Muscle of arm (tissue), 12 donors: Measurements from ENCODE around the gene HSPB3. TPM values are rescaled to one million over a fixed set of nuclear protein-coding genes. Genes with fewer than 3 reads are reported as not detected.
"Not testable (repeated sequence)": the region's sequence is repeated elsewhere in the genome, so short reads cannot be mapped to it uniquely, and the experiment has no call there.

Experiments used
- DNase-seq: peaks from one replicate; pipeline ENCODE4 v3.0.0-alpha.2; 2013
- polyA plus RNA-seq, 12 donors: library from polyadenylated mRNA; unstranded; fragments of 120-200 nt; gene quantifications; one replicate each; pipeline ENCODE4 v1.2.1, GENCODE V29; 2013; ENCODE audit not compliant: insufficient read length in 12 of 12

Gene HSPB3
- polyA plus RNA-seq, 12 donors: 50.4 to 216 (median 123) TPM; not detected in 1

GRCh38 chr5:54449923-54450322 lies 5.6 kb upstream of the HSPB3 start:
- no peak for DNase-seq

GRCh38 chr5:54450542-54450941 lies 5.0 kb upstream of the HSPB3 start:
- DNase-seq: no peak

- DNase-seq: no peak
Observed at GRCh38 chr5:54453046-54453445, 2.5 kb upstream of the HSPB3 start.

- no peak for DNase-seq
Observed at GRCh38 chr5:54454602-54455001, 897 bp upstream of the HSPB3 start.

GRCh38 chr5:54457094-54457862 lies 1.8 kb downstream of the HSPB3 start:
- peak; percentile 54 for DNase-seq

- DNase-seq: no peak
Observed at GRCh38 chr5:54458221-54458620, 2.7 kb downstream of the HSPB3 start.

- DNase-seq: no peak
Observed at GRCh38 chr5:54460181-54460919, 4.9 kb downstream of the HSPB3 start.

GRCh38 chr5:54462281-54462680 lies 6.8 kb downstream of the HSPB3 start:
- DNase-seq: no peak

GRCh38 chr5:54463713-54464112 lies 8.2 kb downstream of the HSPB3 start:
- DNase-seq: no peak

GRCh38 chr5:54469622-54470021 lies 14.1 kb downstream of the HSPB3 start:
- DNase-seq: no peak

GRCh38 chr5:54470128-54470527 lies 14.6 kb downstream of the HSPB3 start:
- peak; percentile 60 for DNase-seq

GRCh38 chr5:54470677-54471076 lies 15.2 kb downstream of the HSPB3 start:
- no peak for DNase-seq

GRCh38 chr5:54471398-54471797 lies 15.9 kb downstream of the HSPB3 start:
- no peak for DNase-seq

GRCh38 chr5:54476682-54477081 lies 21.2 kb downstream of the HSPB3 start:
- DNase-seq: no peak

- DNase-seq: no peak
Observed at GRCh38 chr5:54477941-54478478, 22.5 kb downstream of the HSPB3 start.

GRCh38 chr5:54480296-54480695 lies 24.8 kb downstream of the HSPB3 start:
- no peak for DNase-seq

GRCh38 chr5:54484219-54484894 lies 28.9 kb downstream of the HSPB3 start:
- DNase-seq: no peak

- DNase-seq: not testable (repeated sequence)
Observed at GRCh38 chr5:54485659-54486058, 30.2 kb downstream of the HSPB3 start.

GRCh38 chr5:54489648-54489979 lies 34.1 kb downstream of the HSPB3 start:
- not testable (repeated sequence) for DNase-seq

GRCh38 chr5:54491326-54491725 lies 35.8 kb downstream of the HSPB3 start:
- no peak for DNase-seq

- DNase-seq: no peak
Observed at GRCh38 chr5:54492178-54492577, 36.7 kb downstream of the HSPB3 start.

GRCh38 chr5:54495027-54495426 lies 39.5 kb downstream of the HSPB3 start:
- no peak for DNase-seq
